Glomerular visceral epithelial cell (primary cell): ENCODE results near the gene LMBR1.
A peak's percentile ranks its signal among the peaks of the same experiment; 100 is the strongest.
"Not testable (repeated sequence)": the region's sequence is repeated elsewhere in the genome, so short reads cannot be mapped to it uniquely, and the experiment has no call there.

Source experiments
- DNase-seq: peaks from one replicate; pipeline ENCODE4 v3.0.0-alpha.2; 2016; ENCODE audit errors: extremely low spot score

LMBR1 gene

GRCh38 chr7:156655983-156656382, 237.0 kb downstream of the LMBR1 start:
- DNase-seq, result no peak

GRCh38 chr7:156655251-156655650, 237.7 kb downstream of the LMBR1 start:
- no peak for DNase-seq

- no peak for DNase-seq
These were observed 238.3 kb downstream of the LMBR1 start for GRCh38 chr7:156654511-156655234.

- no peak for DNase-seq
These were observed 240.0 kb downstream of the LMBR1 start for GRCh38 chr7:156652886-156653568.

- DNase-seq, result no peak
These were observed 241.5 kb downstream of the LMBR1 start for GRCh38 chr7:156651474-156651873.

GRCh38 chr7:156650042-156650441, 242.9 kb downstream of the LMBR1 start:
- DNase-seq, result no peak

GRCh38 chr7:156647330-156647729, 245.7 kb downstream of the LMBR1 start:
- not testable (repeated sequence) for DNase-seq

- DNase-seq, result no peak
These were observed 250.5 kb downstream of the LMBR1 start for GRCh38 chr7:156642306-156643045.

GRCh38 chr7:156640949-156641485, 252.0 kb downstream of the LMBR1 start:
- peak; percentile 54 for DNase-seq

- DNase-seq, result peak; percentile 97
These were observed 252.6 kb downstream of the LMBR1 start, which contains the start of gene RNF32 for GRCh38 chr7:156640257-156640948. RNF32 (plus strand) TSS chr7:156640774; CDS start chr7:156643878, 3,104 bp downstream.

GRCh38 chr7:156639426-156640256, 253.3 kb downstream of the LMBR1 start:
- peak; percentile 7 for DNase-seq

- no peak for DNase-seq
These were observed 254.4 kb downstream of the LMBR1 start for GRCh38 chr7:156638443-156639077.

GRCh38 chr7:156637093-156637492, 255.9 kb downstream of the LMBR1 start:
- not testable (repeated sequence) for DNase-seq

- no peak for DNase-seq
These were observed 257.2 kb downstream of the LMBR1 start for GRCh38 chr7:156635529-156636385.

GRCh38 chr7:156634117-156634516, 258.9 kb downstream of the LMBR1 start:
- no peak for DNase-seq

- no peak for DNase-seq
These were observed 263.1 kb downstream of the LMBR1 start for GRCh38 chr7:156629873-156630272.

- no peak for DNase-seq
These were observed 264.4 kb downstream of the LMBR1 start for GRCh38 chr7:156628562-156628961.
